Left renal cortex interstitium (tissue), 4 donors: Measurements from ENCODE around the gene COL4A1. TPM values are rescaled to one million over a fixed set of nuclear protein-coding genes. Genes with fewer than 3 reads are reported as not detected.

Experiments used
- DNase-seq, 4 donors: peaks; one replicate each; pipeline ENCODE4 v3.0.0-alpha.2; 2013; ENCODE audit warnings: low read depth in 4 of 4, low spot score in 2 of 4, missing footprints in 1 of 4
- polyA plus RNA-seq, 4 donors: library from polyadenylated mRNA; unstranded; fragments of 120-200 nt; gene quantifications; one replicate each; pipeline ENCODE4 v1.2.1, GENCODE V29; 2013; ENCODE audit not compliant: insufficient read length in 4 of 4

The COL4A1 gene
- polyA plus RNA-seq, 4 donors: 518 to 626 (median 569) TPM

DNA sequence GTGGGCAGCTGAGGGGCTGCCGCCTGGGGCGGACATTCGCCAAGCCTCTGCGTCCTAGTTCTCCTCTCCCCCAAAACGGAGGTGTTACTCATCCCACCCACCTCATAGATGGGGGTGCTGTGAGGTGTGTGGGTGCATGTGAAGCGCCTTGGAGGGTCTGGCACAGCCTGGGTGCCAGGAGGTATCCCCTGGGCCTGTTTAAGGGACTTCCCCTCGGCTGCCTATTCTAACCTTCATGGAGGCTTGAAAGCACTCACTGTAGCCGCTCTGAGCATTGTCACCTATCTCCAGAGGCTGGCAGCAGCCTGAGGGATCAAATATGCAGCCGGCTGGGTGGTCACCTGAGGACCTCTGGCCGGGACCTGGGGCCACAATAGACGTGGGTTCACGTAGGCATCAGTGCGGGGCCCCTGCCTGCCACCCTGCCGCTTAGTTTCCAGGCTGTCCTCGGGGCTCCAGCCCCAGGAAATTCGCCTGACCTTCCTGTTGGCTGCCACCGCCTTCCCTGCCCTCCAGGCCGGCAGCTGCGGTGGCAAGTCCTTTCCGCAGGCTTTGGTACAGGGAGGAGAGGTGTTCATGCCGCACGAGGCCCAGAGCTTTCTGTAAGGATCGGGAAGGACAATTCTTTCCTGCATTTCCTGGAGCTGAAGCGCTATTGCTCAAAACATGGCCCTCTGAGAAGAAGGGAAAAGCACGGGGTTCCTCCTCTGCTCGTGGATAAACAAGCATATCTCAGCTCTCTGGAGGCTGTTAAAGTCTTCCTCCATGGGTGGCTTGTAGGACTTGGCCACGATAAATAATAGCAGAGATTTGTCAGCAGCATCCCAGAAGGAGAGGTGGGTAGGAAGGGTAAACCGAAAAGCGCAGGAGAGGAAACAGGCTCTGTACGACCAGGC is 4.7 kb upstream of the COL4A1 start:
- no peak for DNase-seq

DNA sequence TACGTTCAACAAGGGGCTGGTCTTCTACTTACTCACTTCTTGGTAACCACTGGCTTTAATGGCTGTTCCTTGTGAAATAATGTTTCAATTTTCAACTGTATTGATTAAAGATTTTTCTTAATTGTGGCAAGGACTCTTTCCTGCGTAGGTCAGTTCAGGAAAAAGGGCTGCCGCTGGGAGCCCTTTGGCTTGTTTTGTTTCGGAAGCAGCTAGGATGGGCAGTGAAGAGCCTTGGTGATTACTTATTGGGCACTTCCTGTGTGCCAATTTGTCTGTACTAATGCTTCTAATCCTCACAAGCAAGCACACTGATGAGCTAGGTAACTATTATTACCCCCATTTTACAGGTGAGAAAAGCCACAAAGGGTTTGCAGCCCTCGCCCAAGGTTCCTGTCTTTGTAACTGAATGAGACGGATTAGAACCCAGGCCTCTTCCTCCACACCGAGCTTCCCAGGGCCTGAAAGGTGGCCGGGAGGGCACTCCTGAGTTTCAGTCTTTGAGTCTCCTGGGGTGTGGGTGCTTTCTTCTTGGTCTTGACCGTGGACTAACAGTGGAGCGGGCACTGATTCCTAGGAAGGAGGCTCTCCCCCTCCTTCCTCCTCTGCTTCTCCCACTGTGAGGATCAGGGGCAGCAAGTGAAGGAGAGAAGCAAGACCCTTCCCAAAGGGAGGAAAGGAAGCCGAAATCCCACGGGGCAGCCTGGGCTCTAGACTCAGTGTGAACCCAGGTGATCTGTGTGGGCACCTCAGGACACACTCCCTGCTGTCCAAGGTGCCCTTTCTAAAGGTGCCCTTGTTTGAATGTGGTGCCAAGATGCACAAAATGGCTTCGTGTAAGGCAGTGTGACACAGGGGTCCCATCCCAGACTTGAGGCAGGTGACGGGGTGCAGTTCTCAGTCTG is 3.8 kb upstream of the COL4A1 start:
- no peak for DNase-seq

GRCh38 chr13:110309661-110310524 is 2.9 kb upstream of the COL4A1 start:
- no peak for DNase-seq

GRCh38 chr13:110308656-110309359 is 1.9 kb upstream of the COL4A1 start:
- no peak for DNase-seq

DNA sequence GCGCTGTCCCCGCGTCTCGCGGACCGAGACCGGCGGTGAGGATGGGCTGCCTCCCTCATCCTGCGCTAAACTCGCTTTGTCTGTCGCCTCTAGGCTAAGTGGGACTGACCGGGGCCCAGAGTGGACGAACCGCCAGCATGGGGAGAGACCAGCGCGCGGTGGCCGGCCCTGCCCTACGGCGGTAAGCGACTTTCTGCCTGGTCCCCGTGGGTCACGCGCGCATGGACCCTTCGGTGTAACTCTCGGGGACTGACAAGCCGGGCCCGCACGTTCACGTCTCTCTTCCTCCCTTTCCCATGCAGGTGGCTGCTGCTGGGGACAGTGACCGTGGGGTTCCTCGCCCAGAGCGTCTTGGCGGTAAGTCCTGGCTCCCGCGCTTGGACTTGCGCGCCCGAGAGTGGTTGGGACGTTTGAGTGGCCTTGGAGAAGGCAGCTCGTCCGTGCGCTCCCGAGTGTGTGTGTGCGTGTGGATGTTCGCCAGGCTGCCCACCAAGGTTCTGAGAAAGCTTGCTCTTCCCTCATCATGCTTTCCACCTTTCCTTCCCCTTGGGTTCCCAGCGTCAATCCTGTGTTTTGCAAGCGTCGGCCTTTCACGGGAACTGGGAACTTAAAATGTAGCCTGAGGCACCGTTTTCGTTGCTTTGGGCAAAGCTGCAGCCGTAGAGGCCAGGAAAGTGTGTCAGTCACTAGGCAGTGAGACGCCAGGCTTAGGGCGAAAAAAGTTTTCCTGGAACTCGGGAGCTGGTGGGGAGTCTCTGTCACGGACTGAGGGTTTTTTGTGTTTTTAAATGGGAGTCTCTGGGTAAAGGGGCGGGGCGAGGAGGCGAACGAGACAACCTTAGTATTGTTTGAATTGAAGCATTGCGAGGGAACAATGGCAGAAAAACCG is 1.1 kb upstream of the COL4A1 start:
- no peak for DNase-seq

DNA sequence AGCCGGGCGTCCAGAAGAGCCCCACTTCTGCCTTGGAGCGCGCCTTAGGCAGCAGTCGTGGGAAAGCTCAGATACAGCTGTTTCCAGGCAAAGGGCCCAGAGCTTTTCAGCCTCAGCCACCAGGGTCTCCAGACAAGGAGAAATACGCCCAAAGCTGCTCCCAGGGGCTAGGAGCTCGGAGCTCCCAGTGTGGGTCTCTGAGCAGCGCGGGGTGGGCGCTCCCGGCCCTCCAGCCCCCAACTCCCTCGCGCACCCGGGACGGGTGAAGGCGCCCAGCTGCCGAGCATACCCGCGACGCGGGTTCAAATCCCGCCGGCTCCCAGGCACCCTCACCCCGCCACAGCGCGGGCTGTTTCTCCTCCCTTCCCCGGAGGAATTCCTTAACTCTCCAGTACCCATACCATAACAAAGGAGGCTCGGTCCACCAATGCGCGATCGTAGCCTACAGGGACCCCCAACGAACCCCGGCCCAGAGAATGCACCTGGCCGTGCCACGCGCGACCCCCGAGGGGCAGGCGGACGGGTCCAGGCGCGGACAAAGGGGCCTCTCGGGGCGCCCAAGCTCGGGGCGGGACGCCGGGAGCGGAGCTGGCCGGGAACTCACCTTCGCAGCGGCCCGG is 507 bp downstream of the COL4A1 start:
- no peak for DNase-seq

GRCh38 chr13:110305949-110306339 is 1.0 kb downstream of the COL4A1 start:
- no peak for DNase-seq

DNA sequence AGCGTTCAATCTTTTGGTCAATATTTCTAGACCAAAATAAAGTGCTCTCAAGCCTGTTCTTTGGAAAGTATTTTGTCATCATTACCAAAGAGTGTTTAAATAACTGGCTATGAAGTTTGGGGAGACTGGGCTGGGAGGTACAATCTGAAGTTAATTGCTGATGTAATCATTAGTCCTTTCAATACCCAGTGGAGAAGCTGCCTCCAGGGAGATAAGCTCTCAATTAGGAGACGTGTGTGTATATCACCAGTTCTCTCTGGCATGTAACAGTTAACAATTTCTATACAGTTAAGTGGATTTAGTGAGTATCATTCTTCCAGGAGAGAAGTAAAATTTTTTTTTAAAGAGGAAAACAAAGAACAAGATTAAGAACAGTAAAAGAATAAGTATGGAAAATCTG is 1.4 kb downstream of the COL4A1 start:
- no peak for DNase-seq

- no peak for DNase-seq
Measured at GRCh38 chr13:110305001-110305400, 2.0 kb downstream of the COL4A1 start.

- no peak for DNase-seq
Measured at GRCh38 chr13:110304256-110304655, 2.7 kb downstream of the COL4A1 start.

DNA sequence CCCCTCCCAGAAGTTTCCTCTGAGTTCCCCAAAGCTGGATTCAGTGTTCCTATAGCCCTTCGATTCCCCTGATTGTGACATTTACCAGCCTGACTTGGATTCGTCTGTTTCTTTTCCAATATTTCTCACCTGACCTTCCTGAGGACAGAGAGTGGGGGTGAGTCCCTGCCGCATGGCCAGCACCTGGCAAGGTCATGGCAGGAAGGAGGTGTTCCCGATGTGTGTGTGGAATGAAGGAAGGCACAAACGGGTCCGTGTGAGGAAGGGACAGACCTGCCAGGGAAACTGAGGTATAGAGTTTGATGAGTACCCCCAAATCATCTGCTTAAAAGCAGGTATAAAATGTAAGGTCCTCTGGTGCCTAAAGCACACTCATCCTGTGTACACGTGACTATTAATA is 3.3 kb downstream of the COL4A1 start:
- DNase-seq: no peak

GRCh38 chr13:110302997-110303396 is 4.0 kb downstream of the COL4A1 start:
- no peak for DNase-seq

DNA sequence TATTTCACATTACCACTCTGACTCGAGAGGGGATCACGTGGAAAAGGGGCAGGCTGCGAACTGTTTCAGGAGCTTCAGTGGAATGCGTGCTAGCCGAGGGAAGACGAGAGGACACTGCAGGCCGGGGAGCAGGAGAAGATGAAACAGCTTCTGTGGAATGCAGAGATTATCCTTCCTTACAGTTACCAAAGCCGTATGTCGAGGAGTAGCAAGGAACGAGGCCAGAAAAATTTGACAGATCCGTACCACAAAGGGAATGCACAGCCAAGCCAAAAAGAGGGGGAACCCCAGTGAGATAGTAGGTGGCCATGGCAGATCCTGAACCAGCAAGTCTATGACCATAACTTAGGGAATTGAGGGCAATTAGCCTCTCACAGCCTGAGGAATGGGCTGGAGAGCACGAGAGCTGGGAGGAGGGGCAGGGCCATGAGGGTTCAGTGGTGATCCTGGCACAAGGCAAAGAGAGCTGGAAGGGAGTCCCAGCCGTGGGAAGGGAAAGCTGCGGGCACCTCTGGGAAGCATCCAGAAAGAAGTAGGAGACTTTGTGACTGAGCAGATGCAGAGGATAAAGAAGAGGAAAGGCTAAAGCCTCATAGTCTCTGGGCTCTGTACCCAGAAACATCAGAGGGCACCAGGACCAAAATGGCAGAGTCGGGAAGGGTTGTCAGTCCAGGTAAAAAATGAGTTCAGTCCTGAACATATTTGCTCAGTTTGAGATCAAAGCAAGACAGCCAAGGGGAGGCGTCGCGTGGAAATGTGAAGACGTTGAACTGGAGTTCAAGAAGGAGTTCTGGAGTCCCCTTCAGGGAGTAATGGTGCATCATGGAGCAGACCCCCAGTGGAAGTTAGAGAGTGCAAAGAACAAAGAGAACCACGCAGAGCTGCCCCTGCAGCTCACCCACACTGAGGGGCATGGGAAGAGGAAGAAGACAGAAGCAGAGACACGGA is 5.1 kb downstream of the COL4A1 start:
- no peak for DNase-seq

DNA sequence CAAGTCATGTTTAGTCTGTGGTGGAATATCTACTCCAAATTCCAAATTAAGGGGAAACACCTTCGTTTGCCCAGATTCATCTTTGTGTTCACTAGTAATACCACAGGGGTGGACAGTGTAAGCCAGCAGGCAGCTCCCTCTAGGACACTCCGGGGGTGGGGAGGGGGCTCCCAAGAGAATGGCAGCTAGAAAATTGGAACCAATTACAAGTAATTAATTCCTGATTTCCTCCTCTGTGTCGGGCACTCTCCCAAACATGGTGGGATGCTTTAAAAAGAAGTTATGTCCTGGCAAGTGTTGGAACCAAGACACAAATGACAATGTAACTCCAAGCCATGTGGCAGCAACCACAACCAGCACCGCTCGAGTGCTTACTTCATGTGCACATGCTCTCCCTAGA is 5.9 kb downstream of the COL4A1 start:
- DNase-seq: no peak

GRCh38 chr13:110300090-110300815 is 6.7 kb downstream of the COL4A1 start:
- no peak for DNase-seq

- DNase-seq: no peak
Measured at GRCh38 chr13:110299283-110299840, 7.6 kb downstream of the COL4A1 start.
